OCI-M2 (cell line): Measurements from ENCODE around the gene LIPN.

Experiments used
- DNase-seq: peaks from one replicate; lab custom pipeline; 2025; ENCODE audit not compliant: unreplicated experiment; lab: John Stamatoyannopoulos, UW

The LIPN gene

DNA sequence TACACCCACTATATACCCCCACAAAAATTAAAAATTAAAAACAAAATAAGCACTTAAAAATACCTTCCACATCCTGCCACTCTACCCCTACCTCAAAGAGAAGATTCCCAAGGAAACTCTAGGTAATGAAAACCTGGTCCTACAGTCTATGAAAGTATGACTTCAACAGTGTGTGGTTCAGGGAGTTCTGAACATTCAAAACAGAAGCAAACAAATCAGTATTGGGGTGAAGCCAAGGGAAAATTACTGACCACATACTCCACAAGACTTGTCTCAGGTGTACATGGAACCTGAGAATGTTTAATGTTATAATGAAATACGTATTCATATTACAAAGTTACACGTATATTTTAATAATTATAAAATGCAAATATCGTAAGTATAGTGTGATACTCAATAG lies 22.4 kb downstream of the LIPN start:
- no peak for DNase-seq

- DNase-seq = no peak
Measured at GRCh38 chr10:88783724-88784123, 23.9 kb downstream of the LIPN start.

- DNase-seq = no peak
Measured at GRCh38 chr10:88786032-88786770, 26.4 kb downstream of the LIPN start.

DNA sequence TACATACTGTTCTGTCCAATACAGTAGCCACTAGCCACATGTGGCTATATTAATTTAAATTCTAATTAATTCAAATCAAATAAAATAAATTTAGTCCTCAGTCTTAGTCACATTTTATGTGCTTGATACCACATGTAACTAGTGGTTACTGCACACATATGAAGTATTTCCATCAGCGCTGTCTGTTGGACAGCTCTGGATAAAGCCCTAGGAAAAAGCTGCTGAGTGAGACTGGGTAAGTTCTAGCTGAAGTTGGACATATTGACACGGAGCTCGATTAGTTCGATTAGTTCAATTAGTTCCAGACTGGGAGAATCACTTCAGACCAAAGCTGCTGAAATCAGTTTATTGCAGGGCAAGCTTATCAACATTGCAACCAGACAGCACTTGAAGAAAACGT lies 27.6 kb downstream of the LIPN start:
- DNase-seq = no peak

GRCh38 chr10:88788924-88789323 lies 29.1 kb downstream of the LIPN start:
- no peak for DNase-seq

DNA sequence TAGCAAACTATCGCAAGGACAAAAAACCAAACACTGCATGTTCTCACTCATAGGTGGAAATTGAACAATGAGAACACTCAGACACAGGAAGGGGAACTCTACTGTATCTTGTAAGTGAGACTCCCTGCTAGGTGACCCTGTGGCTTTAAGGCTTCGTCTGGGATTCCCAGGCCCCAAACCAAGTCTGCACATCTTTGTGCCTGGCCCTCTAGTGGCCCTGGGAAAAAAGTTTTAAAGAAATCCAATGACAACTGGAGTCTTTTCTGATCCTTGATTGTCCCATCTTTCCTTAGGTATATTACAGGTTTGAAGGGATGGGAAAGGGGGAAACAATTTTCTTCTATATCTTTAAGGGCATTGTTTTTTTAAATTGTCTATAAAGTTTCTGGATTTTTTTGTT lies 32.1 kb downstream of the LIPN start:
- DNase-seq = no peak

DNA sequence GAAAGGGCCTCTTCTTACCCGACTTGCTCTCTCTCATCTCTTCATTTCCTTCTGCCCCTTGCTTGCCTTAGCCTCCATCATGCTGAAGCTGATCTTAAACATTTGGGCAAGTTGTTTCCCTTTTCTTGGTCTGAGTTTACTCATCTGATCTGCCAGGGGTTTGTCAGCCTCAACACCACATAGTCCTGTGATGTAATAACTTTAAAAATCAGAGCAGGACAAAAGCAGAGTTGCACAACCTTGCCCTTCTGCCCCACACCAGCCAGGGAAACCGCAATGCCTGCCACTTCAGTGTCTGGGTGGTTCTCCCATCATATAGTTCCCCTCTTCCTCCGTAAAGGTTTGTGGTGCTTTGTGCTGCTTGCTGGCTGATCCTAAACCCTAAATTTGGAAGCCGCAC lies 32.8 kb downstream of the LIPN start:
- no peak for DNase-seq

GRCh38 chr10:88793712-88794299 lies 34.0 kb downstream of the LIPN start:
- DNase-seq = no peak

DNA sequence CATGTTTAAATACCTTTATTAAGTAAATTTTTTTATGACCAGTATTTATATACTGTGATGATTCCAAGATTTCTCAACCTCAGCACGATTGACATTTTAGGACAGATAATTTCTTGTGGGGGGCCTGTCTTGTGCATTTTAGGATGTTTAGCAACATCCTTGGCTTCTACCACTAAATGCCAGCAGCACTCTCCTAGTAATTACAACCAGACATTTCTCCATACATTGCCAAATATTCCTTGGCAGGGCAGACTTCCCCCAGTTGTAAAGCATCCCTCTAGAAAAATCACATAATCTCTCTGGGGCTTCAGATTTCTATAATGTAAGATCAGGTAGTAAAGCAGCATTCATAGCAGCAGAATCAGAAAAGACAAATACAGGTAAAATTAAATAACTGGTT lies 34.9 kb downstream of the LIPN start:
- DNase-seq = no peak

- DNase-seq = no peak
Measured at GRCh38 chr10:88800152-88801125, 40.6 kb downstream of the LIPN start.

DNA sequence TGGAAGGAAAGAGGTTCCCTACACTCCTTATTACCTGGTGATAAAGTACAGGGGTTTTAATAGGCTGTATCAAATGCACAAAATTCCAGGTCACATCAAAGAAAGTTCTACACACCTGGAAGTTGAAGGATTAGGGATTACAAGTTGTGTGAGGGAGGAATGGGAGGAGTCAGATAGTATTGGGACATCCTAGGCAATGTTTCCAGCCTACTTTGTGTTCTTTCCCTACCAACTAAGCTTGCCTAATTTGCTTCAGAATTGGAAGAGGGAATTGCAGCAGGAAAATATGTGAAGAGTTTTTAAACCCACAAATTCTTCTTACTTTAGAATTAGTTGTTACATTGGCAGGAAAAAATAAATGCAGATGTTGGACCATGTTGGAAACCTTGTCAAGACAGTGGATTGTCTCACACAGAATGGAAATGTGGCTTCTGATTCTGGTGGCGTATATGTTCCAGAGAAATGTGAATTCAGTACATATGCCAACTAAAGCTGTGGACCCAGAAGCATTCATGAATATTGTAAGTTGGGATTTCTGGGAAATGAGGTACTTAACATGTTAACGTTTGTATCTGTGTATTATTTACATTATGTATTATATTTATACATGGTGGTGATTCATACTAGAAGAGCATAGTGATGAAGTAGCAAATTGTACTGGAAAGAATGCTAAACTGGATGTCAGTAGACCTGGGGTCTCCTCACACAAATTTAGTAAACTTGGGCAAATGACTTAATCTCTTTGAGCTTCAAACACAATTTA lies 42.9 kb downstream of the LIPN start, which contains the start of gene LIPM:
LIPM (plus strand) TSS at position 208 of the 763 bp plus-strand sequence; CDS start at position 375, 167 bp downstream.
- no peak for DNase-seq

DNA sequence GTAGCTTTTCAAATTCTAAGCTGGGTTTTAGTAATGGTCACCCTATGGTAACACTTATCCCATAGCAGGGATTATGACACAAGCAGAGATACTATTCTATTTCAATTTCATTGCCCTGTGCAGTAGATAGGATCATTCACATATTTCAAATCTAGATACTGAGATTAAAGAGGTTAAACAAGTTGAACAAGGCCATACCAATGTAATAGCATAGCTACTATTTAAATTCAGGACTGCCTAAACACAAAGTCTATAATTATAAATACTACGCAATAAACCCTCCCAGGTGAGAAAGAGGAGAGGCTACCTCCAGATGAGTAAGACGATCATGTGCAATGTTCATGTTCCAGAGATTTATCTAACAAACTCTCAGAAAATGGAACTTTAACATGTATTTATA lies 43.8 kb downstream of the LIPN start:
- no peak for DNase-seq

DNA sequence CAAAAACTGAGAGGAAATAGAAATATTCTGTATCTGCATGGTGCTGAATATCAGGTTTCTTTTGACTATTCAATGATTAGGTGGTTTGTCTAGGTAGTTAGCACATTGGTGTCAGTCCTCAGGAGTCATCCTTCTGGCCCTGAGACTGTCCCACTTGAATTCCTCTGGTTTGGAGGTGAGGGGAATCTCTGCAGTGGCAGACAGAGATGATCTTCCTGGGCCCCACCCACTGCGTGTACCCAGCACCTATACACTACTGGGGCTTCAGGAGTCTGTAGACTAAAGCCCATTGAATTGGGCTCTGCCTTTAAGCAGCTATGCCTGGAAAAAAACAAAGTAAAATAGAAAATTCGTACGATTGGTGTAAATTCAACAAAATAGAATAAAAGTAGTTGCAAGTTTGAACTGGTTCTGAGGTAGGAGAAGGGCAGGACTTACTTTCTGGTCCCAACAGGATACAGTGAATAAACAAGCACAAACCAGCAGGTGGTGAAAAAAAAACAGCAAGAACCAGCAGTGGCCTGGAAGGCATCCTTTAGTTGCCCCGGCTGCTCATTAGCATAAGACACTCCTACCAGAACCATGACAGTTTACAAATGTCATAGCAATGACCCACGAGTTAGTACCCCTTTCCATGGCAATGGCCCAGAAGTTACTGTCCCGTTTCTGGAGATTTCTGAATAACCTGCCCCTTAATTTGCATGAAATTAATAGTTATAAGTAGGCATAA lies 44.4 kb downstream of the LIPN start:
- DNase-seq = no peak

GRCh38 chr10:88805361-88805760 lies 45.5 kb downstream of the LIPN start:
- DNase-seq = no peak

DNA sequence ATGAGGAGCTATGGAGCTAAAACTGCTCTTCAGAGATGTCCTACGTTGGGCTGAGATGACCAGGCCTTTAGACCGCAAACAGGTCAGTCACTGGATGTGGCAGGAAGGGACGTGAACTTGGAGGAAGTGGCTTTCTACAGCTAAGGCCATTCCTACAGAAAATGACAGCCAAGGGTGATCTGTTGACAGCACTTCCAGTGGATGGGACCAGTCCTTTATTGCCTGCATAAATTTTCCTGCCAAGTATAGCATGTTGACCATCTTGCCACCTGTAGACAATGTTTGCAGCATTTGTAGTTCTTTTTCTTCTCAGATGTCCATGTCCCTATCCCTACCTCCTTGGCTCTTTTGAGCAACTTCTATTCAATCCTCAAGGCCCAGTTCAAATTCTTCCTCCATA lies 46.1 kb downstream of the LIPN start:
- no peak for DNase-seq

DNA sequence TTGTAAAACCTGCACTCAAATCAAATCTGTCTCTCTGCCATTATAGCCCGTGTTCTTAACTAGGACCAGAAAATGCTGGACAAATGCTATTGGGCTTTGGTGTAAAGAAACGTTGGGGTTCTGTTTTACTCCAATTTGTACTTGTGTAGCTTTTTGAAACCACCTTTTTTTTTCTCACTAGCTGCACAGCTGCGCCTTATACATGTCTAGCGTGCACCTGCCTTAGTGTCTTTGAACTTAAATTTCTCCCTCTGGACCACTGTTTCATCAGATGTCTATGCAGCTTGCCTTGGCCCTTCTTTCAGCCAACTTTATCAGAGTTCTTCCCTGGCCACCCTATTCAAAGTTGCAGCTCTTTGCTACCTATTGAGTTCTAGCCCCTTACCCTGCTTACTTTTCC lies 49.8 kb downstream of the LIPN start:
- DNase-seq = no peak

DNA sequence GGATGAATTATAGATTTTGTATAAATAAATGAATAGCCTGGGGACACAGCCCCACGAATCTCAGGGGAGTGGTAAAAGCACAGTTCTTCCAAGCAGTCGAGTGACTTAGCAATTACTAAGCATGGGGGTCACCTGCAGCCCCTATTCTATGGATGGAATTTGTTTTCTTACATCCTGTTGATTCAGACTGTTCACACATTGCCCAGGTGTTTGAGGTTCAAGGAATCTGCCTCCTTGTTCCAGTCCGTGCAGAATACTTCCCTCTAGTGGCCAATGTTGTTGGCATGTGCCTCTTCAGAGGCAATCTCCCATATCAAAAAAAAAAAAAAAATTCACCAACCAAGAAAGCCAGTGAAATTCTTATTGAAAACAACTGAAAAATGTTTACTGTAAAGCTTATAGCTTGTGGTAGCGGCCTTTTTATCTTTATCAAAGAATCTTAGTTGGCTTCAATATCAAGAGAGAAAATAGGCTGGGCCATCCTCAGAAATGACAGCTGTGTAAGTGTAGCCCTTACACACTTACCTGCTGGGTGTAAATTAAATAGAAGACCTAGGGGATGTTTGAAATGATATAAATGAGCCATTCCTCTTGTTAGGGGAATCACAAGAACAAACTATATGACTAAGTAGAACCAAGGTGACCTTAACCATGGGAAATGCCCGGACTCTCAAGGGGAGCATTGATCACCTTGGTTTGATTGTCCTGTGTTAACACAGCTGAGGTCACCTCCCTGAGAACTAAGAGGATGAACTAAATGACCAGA lies 50.6 kb downstream of the LIPN start:
- DNase-seq = no peak

DNA sequence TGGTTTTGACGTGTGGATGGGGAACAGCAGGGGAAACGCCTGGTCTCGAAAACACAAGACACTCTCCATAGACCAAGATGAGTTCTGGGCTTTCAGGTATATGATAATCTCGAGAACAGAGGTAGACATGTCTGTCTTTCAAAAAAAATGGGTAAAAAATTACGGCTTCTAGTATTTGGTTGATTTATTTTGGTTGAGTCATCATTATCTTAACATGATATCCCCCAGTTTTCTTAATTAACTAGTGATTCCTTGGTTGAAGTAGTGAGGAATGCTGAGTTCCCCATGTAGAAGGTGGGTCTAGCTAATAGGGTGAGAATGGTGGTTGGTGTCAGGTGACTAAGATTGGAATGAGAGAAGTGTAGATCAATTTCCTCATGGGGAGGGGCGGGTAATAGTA lies 53.4 kb downstream of the LIPN start:
- DNase-seq = no peak

- no peak for DNase-seq
Measured at GRCh38 chr10:88819290-88819689, 59.5 kb downstream of the LIPN start.
